A549 (cell line): ENCODE measurements around the gene SRGAP3. TPM values are rescaled to one million over a fixed set of nuclear protein-coding genes. Genes with fewer than 3 reads are reported as not detected.

Source experiments
- ATAC-seq, 2 experiments: fragments of 200-7000 bp in 1 of 2; fragments of >200 bp in 1 of 2; cut with Nextera tagmentation in 1 of 2; cut with Tn5 transposase in 1 of 2; 3 replicates each; pipeline versions ENCODE4 v1.8.0 to v1.9.1; 2018 to 2020; ENCODE audit warnings: mild to moderate bottlenecking in 1 of 2, moderate library complexity in 1 of 2
- CTCF ChIA-PET: fragments of 300-600 bp; sonication (Branson Sonifier 250); formaldehyde crosslinking; extraction: SDS; loops from one replicate; lab custom pipeline; 2021; ENCODE audit warnings: antibody characterized with exemption, inconsistent platforms; lab: Yijun Ruan, JAX
- POLR2A ChIA-PET: fragments of 350-600 bp; formaldehyde crosslinking; extraction: SDS; loops from one replicate; lab custom pipeline; 2021; ENCODE audit warnings: antibody characterized with exemption, inconsistent platforms; lab: Yijun Ruan, JAX
- DNase-seq, 2 experiments: peaks; one replicate each; pipeline versions ENCODE4 v3.0.0 to v3.0.0-alpha.2; 2011 to 2016; ENCODE audit warnings: low read depth in 1 of 2, low spot score in 1 of 2
- FAIRE-seq: peaks from 2 replicates; lab custom pipeline; 2011; peaks lifted over from hg19 to GRCh38; lab: Jason Lieb, UNC
- H3K27ac ChIP-seq, 2 experiments: fragments of >200 bp; sonication (Bioruptor Twin); formaldehyde crosslinking; 3 replicates each; pipeline ENCODE4 v1.5.1; 2016 to 2017
- H3K4me1 ChIP-seq: fragments of >200 bp; sonication (Bioruptor Twin); formaldehyde crosslinking; 3 replicates; pipeline ENCODE4 v1.6.1; 2016
- H3K4me2 ChIP-seq: fragments of >200 bp; sonication (Bioruptor Twin); formaldehyde crosslinking; 3 replicates; pipeline ENCODE4 v1.6.1; 2016
- H3K4me3 ChIP-seq: fragments of >200 bp; sonication (Bioruptor Twin); formaldehyde crosslinking; 3 replicates; pipeline ENCODE4 v1.5.1; 2016
- H3K9me3 ChIP-seq: fragments of >200 bp; sonication (Bioruptor Twin); formaldehyde crosslinking; 3 replicates; pipeline ENCODE4 v1.6.1; 2016
- CBX2 ChIP-seq: fragments of 200-600 bp; sonication (generic); IDR thresholded peaks from 2 replicates; pipeline ENCODE4 v1.6.1; 2016; ENCODE audit warnings: low read depth, mild to moderate bottlenecking, borderline replicate concordance
- ESRRA ChIP-seq: fragments of 150-350 bp; IDR thresholded peaks from 2 replicates; pipeline ENCODE4 v1.6.1; 2014; ENCODE audit warnings: mild to moderate bottlenecking, low read length, borderline replicate concordance
- HOXA7 ChIP-seq: fragments of 250-450 bp; sonication (Bioruptor Pico); IDR thresholded peaks from 2 replicates; pipeline ENCODE4 v1.5.0; 2020; ENCODE audit warnings: mild to moderate bottlenecking, moderate library complexity
- KDM5A ChIP-seq: fragments of 200-600 bp; sonication (generic); IDR thresholded peaks from 2 replicates; pipeline ENCODE4 v1.6.1; 2016; ENCODE audit warnings: antibody characterized with exemption, mild to moderate bottlenecking
- MAZ ChIP-seq: fragments of 150-350 bp; IDR thresholded peaks from 2 replicates; pipeline ENCODE4 v1.6.1; 2014; ENCODE audit warnings: antibody characterized with exemption, low read depth, low read length, borderline replicate concordance
- MYC ChIP-seq: IDR thresholded peaks from 2 replicates; pipeline ENCODE4 v1.6.1; 2012; ENCODE audit warnings: mild to moderate bottlenecking, inconsistent platforms, low read length, improper control_type of control experiment, borderline replicate concordance
- NR3C1 ChIP-seq: fragments of >200 bp; sonication (Bioruptor Twin); formaldehyde crosslinking; IDR thresholded peaks from 3 replicates; pipeline ENCODE4 v1.6.1; 2017
- RAD21 ChIP-seq, 2 experiments: fragments of >200 bp in 1 of 2; sonication (Bioruptor Twin) in 1 of 2; formaldehyde crosslinking in 1 of 2; IDR thresholded peaks in 1 of 2; conservative IDR thresholded peaks in 1 of 2; 2 replicates in 1 of 2; 3 replicates in 1 of 2; pipeline ENCODE4 v1.6.1; 2012 to 2018; ENCODE audit warnings: inconsistent platforms in 1 of 2
- RNF2 ChIP-seq: fragments of 200-600 bp; sonication (generic); IDR thresholded peaks from 2 replicates; pipeline ENCODE4 v1.6.1; 2016; ENCODE audit warnings: low read depth, mild to moderate bottlenecking, antibody characterized with exemption, moderate library complexity, borderline replicate concordance
- SREBF2 ChIP-seq: fragments of 450-650 bp; IDR thresholded peaks from 2 replicates; pipeline ENCODE4 v1.6.1; 2014; ENCODE audit warnings: mild to moderate bottlenecking, moderate library complexity
- ZSCAN20 ChIP-seq: fragments of 250-450 bp; sonication (Bioruptor Pico); IDR thresholded peaks from 2 replicates; pipeline ENCODE4 v1.8.0; 2022; ENCODE audit warnings: mild to moderate bottlenecking, moderate library complexity
- WGBS: methylation state at CpG from one replicate; pipeline ENCODE4 v1.1.6; 2017; ENCODE audit errors: missing lambda C conversion rate; 5-methylcytosine and 5-hydroxymethylcytosine counted together
- polyA plus RNA-seq, 4 experiments: library from polyadenylated mRNA; depleted of rRNA in 3 of 4; stranded (reverse); fragments of >200 nt; fragmentation: RNase III in 1 of 4; extraction: RNeasy Plus Mini Kit Qiagen cat#74134 plus additional on column Dnase treatment in 1 of 4; gene quantifications; 2 replicates in 3 of 4; 3 replicates in 1 of 4; pipeline ENCODE4 v1.2.3, GENCODE V29; 2011 to 2017
- TF ChIP-seq, protein P1 (sequence below): IDR thresholded peaks from 2 replicates; pipeline ENCODE4 v1.6.1; 2012
- TF ChIP-seq, protein P2 (sequence below): fragments of 150-350 bp; IDR thresholded peaks from 2 replicates; pipeline ENCODE4 v1.6.1; 2014; ENCODE audit warnings: low read depth, mild to moderate bottlenecking, low read length
- TF ChIP-seq, protein P3 (sequence below): fragments of >200 bp; sonication (Bioruptor Twin); formaldehyde crosslinking; IDR thresholded peaks from 3 replicates; pipeline ENCODE4 v1.5.1; 2016
- TF ChIP-seq, protein P4 (sequence below): fragments of 450-650 bp; IDR thresholded peaks from 2 replicates; pipeline ENCODE4 v1.6.1; 2014; ENCODE audit warnings: antibody characterized with exemption
- TF ChIP-seq, protein P5 (sequence below): IDR thresholded peaks from 2 replicates; pipeline ENCODE4 v1.6.1; 2012
- TF ChIP-seq, protein P6 (sequence below): fragments of 200-600 bp; sonication (generic); IDR thresholded peaks from 2 replicates; pipeline ENCODE4 v1.6.1; 2016; ENCODE audit warnings: antibody characterized with exemption, mild to moderate bottlenecking, moderate library complexity

The SRGAP3 gene
- polyA plus RNA-seq, 2 of the 4 experiments (the other 2 are of a cell fraction): 1.6 to 2.5 TPM

DNA sequence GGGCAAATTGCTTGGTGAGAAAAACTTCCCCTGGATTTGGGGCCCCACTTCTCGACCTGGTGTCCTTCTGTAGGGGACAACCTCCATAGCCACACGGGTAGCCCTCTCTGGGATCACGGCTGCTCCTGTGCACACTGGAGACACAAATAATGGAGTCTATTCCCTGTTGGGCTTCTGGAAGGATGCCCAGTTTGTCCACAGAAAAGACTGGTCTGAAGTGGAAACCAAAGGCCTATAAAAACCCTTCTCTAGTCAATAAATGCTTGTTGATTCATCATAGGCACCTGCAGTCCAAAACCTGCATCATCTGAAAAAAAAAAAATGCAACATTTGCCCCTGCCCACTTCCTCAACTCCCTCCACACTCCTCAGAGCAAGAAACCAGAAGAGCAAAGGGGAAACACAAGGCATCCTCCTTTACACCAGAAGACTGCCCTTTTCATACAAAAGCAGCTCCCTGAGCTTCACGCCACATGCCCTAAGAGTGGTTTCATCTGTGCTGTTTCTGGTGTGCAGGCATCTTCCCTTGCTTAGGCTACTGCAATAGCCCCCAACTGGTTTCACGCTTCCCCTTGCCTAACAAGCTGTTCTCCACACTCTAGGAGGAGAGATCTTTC is 36.3 kb downstream of the SRGAP3 start:
- no peak overlapping the region for H3K4me2 ChIP-seq
- TF ChIP-seq, protein P1, sequence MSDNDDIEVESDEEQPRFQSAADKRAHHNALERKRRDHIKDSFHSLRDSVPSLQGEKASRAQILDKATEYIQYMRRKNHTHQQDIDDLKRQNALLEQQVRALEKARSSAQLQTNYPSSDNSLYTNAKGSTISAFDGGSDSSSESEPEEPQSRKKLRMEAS: no peak
- TF ChIP-seq CBX2 (no peak), ZSCAN20 (no peak), MAZ (no peak), SREBF2 (no peak), ESRRA (no peak)
- ChIA-PET CTCF (interaction anchor here (1.2 to 2.2 kb wide), 2 partner anchors 10 to 12 kb away, joined by 4 to 10 read pairs; no protein-coding TSS in a partner anchor), POLR2A (no interaction called here)
- H3K4me1 ChIP-seq: no peaks in the 10 kb centered on the region
- DNase-seq: no peak
- FAIRE-seq: no peak
- H3K9me3 ChIP-seq: no peaks in the 10 kb centered on the region
- WGBS: 71% methylated on average over 5 of the region's 5 CpGs
- no peak overlapping the region for H3K4me3 ChIP-seq
- no peak for ATAC-seq
- no peak overlapping the region for H3K27ac ChIP-seq

DNA sequence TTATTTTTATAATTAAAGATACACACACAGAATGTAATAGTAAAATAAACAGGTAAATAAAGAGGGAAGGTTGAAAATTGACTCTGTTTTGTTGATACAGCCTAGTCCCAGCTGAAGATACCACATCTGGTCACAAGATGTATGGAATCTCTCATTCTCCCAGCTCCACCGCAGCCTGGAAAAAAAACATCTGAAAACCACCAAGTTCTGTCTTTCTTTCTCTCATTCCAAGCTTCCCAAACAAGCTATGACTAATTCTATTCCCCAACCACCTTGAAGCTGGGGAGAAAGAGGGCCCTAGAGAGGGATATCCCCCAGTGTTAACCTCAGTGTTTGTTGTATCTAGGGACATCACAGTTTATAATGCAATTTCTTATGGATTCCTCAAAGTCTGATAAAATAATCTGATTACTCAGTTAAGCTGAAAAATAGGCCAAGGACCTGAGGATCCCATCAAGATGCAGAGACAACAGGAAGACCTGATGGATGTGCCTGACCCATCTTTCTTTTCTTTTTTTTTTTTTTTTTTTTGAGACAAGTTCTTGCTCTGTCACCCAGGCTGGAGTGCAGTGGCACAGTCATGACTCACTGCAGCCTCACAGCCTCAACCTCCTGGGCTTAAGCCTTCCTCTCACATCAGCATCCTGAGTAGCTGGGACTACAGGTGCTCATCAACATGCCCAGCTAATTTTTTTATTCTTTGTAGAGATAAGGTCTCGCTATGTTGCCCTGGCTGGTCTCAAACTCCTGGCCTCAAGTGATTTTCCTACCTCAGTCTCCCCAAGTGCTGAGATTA is 38.1 kb downstream of the SRGAP3 start:
- FAIRE-seq (no peak), ATAC-seq (peak in 1 of 2 experiments; percentile 20; a peak in 1 of 6 replicates), DNase-seq (no peak)
- Histone ChIP-seq H3K9me3 (no peaks in the 10 kb centered on the region), H3K4me2 (no peak overlapping the region), H3K4me3 (no peak overlapping the region), H3K27ac (no peak overlapping the region), H3K4me1 (no peaks in the 10 kb centered on the region)
- no peak for TF ChIP-seq RNF2
- TF ChIP-seq ZSCAN20: no peak
- no peak for TF ChIP-seq KDM5A
- no peak for TF ChIP-seq RAD21 (conservative IDR thresholded peaks at IDR 0.05 in 1 of 2, IDR thresholded peaks at IDR 0.05 in 1 of 2)
- TF ChIP-seq, protein P2, sequence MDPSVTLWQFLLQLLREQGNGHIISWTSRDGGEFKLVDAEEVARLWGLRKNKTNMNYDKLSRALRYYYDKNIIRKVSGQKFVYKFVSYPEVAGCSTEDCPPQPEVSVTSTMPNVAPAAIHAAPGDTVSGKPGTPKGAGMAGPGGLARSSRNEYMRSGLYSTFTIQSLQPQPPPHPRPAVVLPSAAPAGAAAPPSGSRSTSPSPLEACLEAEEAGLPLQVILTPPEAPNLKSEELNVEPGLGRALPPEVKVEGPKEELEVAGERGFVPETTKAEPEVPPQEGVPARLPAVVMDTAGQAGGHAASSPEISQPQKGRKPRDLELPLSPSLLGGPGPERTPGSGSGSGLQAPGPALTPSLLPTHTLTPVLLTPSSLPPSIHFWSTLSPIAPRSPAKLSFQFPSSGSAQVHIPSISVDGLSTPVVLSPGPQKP: no peak
- TF ChIP-seq MYC: no peak
- TF ChIP-seq NR3C1: no peak
- TF ChIP-seq, protein P3, sequence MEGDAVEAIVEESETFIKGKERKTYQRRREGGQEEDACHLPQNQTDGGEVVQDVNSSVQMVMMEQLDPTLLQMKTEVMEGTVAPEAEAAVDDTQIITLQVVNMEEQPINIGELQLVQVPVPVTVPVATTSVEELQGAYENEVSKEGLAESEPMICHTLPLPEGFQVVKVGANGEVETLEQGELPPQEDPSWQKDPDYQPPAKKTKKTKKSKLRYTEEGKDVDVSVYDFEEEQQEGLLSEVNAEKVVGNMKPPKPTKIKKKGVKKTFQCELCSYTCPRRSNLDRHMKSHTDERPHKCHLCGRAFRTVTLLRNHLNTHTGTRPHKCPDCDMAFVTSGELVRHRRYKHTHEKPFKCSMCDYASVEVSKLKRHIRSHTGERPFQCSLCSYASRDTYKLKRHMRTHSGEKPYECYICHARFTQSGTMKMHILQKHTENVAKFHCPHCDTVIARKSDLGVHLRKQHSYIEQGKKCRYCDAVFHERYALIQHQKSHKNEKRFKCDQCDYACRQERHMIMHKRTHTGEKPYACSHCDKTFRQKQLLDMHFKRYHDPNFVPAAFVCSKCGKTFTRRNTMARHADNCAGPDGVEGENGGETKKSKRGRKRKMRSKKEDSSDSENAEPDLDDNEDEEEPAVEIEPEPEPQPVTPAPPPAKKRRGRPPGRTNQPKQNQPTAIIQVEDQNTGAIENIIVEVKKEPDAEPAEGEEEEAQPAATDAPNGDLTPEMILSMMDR: no peak
- TF ChIP-seq, protein P4, sequence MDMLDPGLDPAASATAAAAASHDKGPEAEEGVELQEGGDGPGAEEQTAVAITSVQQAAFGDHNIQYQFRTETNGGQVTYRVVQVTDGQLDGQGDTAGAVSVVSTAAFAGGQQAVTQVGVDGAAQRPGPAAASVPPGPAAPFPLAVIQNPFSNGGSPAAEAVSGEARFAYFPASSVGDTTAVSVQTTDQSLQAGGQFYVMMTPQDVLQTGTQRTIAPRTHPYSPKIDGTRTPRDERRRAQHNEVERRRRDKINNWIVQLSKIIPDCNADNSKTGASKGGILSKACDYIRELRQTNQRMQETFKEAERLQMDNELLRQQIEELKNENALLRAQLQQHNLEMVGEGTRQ: no peak
- TF ChIP-seq, protein P5, sequence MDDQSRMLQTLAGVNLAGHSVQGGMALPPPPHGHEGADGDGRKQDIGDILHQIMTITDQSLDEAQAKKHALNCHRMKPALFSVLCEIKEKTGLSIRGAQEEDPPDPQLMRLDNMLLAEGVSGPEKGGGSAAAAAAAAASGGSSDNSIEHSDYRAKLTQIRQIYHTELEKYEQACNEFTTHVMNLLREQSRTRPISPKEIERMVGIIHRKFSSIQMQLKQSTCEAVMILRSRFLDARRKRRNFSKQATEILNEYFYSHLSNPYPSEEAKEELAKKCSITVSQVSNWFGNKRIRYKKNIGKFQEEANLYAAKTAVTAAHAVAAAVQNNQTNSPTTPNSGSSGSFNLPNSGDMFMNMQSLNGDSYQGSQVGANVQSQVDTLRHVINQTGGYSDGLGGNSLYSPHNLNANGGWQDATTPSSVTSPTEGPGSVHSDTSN: no peak
- TF ChIP-seq HOXA7 (CRISPR knock-in tag): no peak
- TF ChIP-seq, protein P6, sequence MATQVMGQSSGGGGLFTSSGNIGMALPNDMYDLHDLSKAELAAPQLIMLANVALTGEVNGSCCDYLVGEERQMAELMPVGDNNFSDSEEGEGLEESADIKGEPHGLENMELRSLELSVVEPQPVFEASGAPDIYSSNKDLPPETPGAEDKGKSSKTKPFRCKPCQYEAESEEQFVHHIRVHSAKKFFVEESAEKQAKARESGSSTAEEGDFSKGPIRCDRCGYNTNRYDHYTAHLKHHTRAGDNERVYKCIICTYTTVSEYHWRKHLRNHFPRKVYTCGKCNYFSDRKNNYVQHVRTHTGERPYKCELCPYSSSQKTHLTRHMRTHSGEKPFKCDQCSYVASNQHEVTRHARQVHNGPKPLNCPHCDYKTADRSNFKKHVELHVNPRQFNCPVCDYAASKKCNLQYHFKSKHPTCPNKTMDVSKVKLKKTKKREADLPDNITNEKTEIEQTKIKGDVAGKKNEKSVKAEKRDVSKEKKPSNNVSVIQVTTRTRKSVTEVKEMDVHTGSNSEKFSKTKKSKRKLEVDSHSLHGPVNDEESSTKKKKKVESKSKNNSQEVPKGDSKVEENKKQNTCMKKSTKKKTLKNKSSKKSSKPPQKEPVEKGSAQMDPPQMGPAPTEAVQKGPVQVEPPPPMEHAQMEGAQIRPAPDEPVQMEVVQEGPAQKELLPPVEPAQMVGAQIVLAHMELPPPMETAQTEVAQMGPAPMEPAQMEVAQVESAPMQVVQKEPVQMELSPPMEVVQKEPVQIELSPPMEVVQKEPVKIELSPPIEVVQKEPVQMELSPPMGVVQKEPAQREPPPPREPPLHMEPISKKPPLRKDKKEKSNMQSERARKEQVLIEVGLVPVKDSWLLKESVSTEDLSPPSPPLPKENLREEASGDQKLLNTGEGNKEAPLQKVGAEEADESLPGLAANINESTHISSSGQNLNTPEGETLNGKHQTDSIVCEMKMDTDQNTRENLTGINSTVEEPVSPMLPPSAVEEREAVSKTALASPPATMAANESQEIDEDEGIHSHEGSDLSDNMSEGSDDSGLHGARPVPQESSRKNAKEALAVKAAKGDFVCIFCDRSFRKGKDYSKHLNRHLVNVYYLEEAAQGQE: no peak
- CTCF ChIA-PET: interaction anchor here (0.8 to 2.2 kb wide), 3 partner anchors 8 to 240 kb away, joined by 3 to 10 read pairs (median 3); no protein-coding TSS in a partner anchor
- POLR2A ChIA-PET: no interaction called here
- 63% methylated on average over 2 of the region's 2 CpGs for WGBS
